Vagina (tissue), 2 donors: ENCODE data around the gene P2RY10. TPM values are rescaled to one million over a fixed set of nuclear protein-coding genes. Genes with fewer than 3 reads are reported as not detected.
"Not testable (repeated sequence)": the region's sequence is repeated elsewhere in the genome, so short reads cannot be mapped to it uniquely, and the experiment has no call there.

Experiments
- DNase-seq, 2 donors: peaks; one replicate each; pipeline ENCODE4 v3.0.0-alpha.2; 2017; ENCODE audit errors: extremely low spot score in 2 of 2
- H3K27ac ChIP-seq: fragments of 200-600 bp; sonication (generic); one replicate; pipeline ENCODE4 v1.5.1; 2019
- H3K27me3 ChIP-seq: fragments of 200-600 bp; sonication (generic); one replicate; pipeline ENCODE4 v1.5.1; 2019
- H3K36me3 ChIP-seq, 2 donors: fragments of 200-600 bp; sonication (generic); one replicate each; pipeline ENCODE4 v1.5.1; 2017 to 2019
- H3K4me1 ChIP-seq: fragments of 200-600 bp; sonication (generic); one replicate; pipeline ENCODE4 v1.5.1; 2019
- H3K4me3 ChIP-seq, 2 donors: fragments of 200-600 bp; sonication (generic); 1 replicate in 1 of 2; 2 replicates in 1 of 2; pipeline ENCODE4 v1.5.1; 2016 to 2019
- H3K9me3 ChIP-seq: fragments of 200-600 bp; sonication (generic); one replicate; pipeline ENCODE4 v1.5.1; 2019
- POLR2A ChIP-seq, 2 donors: fragments of 450-650 bp; IDR thresholded peaks; one replicate each; pipeline ENCODE4 v1.6.1; 2017; ENCODE audit warnings: antibody characterized with exemption in 2 of 2, mild to moderate bottlenecking in 2 of 2, moderate library complexity in 2 of 2
- POLR2AphosphoS5 ChIP-seq, 2 donors: sonication (generic); formaldehyde crosslinking; IDR thresholded peaks; one replicate each; pipeline ENCODE4 v1.9.0; 2017; ENCODE audit warnings: antibody characterized with exemption in 2 of 2, mild to moderate bottlenecking in 2 of 2, low read depth in 1 of 2; ENCODE audit not compliant: insufficient read depth in 1 of 2
- intact Hi-C: fragments of 100-400 bp; cut with DNase I; formaldehyde crosslinking; loops from one replicate; pipeline ENCODE4 v1.15.1; 2023
- microRNA-seq: library from miRNA; unstranded; fragments of <30 nt; microRNA quantifications from one replicate; pipeline ENCODE4, GENCODE V29; 2017; ENCODE audit warnings: borderline number of aligned reads, borderline replicate concordance
- total RNA-seq: library from RNA; depleted of rRNA; stranded (reverse); fragments of >200 nt; gene quantifications from one replicate; pipeline ENCODE4 v1.2.3, GENCODE V29; 2016
- TF ChIP-seq, protein P1 (sequence below), 3 experiments: fragments of 450-650 bp in 2 of 3; fragments of 200-600 bp in 1 of 3; sonication (generic) in 1 of 3; IDR thresholded peaks; one replicate each; pipeline ENCODE4 v1.5.1; 2017 to 2019; ENCODE audit warnings: antibody characterized with exemption in 3 of 3, mild to moderate bottlenecking in 2 of 3, moderate library complexity in 2 of 3

P2RY10 gene
- total RNA-seq, 1 donor from 2014 or later, result 0.98 TPM

DNA sequence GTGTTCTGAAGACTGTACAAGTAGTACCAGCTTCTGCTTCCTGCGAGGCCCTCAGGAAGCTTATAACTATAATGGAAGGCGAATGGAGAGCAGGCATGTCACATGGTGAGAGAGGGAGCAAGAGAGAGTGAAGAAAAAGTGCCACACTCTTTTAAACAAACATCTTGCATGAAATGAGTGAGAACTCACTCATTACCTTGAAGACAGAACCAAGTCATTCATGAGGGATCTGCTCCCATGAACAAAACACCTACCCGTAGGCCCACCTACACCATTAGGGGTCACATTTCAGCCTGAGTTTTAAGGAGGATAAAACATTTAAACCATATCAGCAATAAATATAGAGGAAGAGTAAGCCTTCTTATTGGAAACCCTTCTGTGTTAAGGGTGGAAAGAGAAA, 19.4 kb downstream of the P2RY10 start:
- Histone ChIP-seq H3K4me1 (no peaks in the 10 kb centered on the region), H3K27me3 (no peaks in the 10 kb centered on the region), H3K4me3 (no peak overlapping the region), H3K36me3 (no peaks in the 10 kb centered on the region), H3K27ac (no peak overlapping the region), H3K9me3 (no peaks in the 10 kb centered on the region)
- TF ChIP-seq POLR2A (IDR thresholded peaks at IDR 0.05), result no peak
- TF ChIP-seq, protein P1, sequence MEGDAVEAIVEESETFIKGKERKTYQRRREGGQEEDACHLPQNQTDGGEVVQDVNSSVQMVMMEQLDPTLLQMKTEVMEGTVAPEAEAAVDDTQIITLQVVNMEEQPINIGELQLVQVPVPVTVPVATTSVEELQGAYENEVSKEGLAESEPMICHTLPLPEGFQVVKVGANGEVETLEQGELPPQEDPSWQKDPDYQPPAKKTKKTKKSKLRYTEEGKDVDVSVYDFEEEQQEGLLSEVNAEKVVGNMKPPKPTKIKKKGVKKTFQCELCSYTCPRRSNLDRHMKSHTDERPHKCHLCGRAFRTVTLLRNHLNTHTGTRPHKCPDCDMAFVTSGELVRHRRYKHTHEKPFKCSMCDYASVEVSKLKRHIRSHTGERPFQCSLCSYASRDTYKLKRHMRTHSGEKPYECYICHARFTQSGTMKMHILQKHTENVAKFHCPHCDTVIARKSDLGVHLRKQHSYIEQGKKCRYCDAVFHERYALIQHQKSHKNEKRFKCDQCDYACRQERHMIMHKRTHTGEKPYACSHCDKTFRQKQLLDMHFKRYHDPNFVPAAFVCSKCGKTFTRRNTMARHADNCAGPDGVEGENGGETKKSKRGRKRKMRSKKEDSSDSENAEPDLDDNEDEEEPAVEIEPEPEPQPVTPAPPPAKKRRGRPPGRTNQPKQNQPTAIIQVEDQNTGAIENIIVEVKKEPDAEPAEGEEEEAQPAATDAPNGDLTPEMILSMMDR (IDR thresholded peaks at IDR 0.05), result no peak
- no peak for TF ChIP-seq POLR2AphosphoS5 (IDR thresholded peaks at IDR 0.05; ENCODE audit: insufficient read depth in 1 of 2, low read depth in 1 of 2)
- intact Hi-C loops, result no loop called here
- no peak for DNase-seq

DNA sequence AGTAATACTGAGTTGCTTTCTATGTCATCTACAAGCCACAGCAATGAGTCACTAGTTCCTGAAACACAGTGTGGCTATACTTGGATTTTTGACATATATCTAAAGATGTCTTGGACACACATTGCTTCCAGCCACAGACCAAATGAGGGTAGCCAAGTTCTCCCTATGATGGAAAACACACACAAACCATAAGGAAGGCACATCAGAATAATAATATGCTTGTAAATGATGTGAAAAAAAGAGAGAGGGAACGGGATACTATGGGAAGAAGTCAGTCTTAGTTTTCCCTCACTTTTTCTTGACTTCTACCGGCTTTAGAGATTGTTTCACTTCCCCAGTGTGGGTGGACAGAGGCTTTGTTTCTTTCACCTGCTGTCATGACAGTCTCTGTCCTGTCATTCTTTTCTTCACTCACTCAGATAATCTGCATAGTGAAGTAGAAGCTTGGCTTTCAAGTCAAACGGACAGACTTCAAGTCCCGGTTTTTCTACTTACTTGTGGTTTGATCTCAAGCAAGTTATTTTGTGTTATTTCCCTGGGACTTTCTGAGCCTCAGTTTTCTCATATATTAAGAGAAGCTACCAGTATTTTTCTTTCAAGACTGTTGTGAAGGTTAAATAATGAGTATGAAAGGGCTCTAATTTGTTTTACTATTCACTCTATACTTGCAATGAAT, 34.7 kb downstream of the P2RY10 start:
- Histone ChIP-seq H3K4me1 (no peaks in the 10 kb centered on the region), H3K4me3 (no peak overlapping the region), H3K27ac (no peak overlapping the region), H3K27me3 (no peaks in the 10 kb centered on the region), H3K36me3 (no peaks in the 10 kb centered on the region), H3K9me3 (no peaks in the 10 kb centered on the region)
- intact Hi-C loops, result loop anchor here (5.0 kb wide), 1 partner anchor 422 kb away; no protein-coding TSS in a partner anchor
- DNase-seq, result no peak
- no peak for TF ChIP-seq POLR2AphosphoS5 (IDR thresholded peaks at IDR 0.05; ENCODE audit: insufficient read depth in 1 of 2, low read depth in 1 of 2)

DNA sequence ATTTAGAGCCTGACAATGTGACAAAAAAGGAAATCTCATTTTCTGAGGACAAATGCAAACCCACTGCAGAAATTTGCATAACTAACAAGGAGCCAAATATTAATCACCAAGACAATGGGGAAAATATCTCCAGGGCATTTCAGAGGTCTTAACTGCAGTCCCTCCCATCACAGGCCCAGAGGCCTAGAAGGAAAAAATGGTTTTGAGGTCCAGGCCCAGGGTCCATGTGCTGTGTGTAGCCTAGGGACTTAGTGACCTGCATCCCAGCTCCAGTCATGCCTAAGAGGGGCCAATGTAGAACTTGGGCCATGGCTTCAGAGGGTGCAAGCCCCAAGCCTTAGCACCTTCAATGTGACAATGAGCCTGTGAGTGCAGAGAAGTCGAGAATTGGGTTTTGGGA, 44.2 kb downstream of the P2RY10 start:
- no peaks in the 10 kb centered on the region for H3K4me1 ChIP-seq
- no peaks in the 10 kb centered on the region for H3K9me3 ChIP-seq
- DNase-seq, result no peak
- no peak overlapping the region for H3K4me3 ChIP-seq
- H3K36me3 ChIP-seq, result no peaks in the 10 kb centered on the region
- H3K27me3 ChIP-seq, result no peaks in the 10 kb centered on the region
- no peak overlapping the region for H3K27ac ChIP-seq
- TF ChIP-seq, protein P1 (IDR thresholded peaks at IDR 0.05), result no peak
- no peak for TF ChIP-seq POLR2A (IDR thresholded peaks at IDR 0.05)
- TF ChIP-seq POLR2AphosphoS5 (IDR thresholded peaks at IDR 0.05; ENCODE audit: insufficient read depth in 1 of 2, low read depth in 1 of 2), result no peak
- intact Hi-C loops, result no loop called here

DNA sequence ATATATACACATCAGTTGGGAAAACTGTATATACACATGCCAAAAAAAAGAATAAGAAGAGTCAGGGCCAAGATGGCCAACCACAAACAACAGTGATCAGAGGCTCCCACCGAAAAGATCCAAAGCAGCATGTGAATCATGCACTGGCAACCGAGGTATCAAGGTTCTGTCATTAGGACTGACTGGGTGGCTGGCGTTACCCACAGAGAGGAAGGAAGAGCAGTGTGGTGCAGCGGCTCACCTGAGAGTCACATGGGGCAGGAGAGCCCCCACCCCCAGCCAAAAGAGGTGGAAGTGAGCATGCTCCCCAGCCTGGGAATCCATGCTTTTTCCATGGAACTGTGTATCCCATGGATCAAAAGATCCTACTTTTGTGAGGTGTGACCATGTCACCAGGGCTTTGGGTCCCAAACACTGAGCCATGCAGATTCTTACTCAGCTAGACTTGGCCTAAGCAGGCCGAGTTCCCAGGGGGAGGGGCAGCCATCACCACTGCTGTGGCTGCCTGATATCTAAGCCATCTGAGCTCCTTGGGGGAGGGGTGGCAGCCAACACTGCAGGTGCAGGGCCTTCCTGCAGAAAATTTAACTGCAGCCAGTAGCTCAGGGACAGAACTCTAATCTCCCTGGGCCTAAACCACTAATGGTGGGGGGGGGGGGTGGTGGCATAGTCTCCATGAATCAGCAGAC, 52.8 kb downstream of the P2RY10 start:
- Histone ChIP-seq H3K4me1 (no peaks in the 10 kb centered on the region), H3K27ac (no peak overlapping the region), H3K27me3 (no peaks in the 10 kb centered on the region), H3K36me3 (no peaks in the 10 kb centered on the region), H3K4me3 (no peak overlapping the region), H3K9me3 (no peaks in the 10 kb centered on the region)
- intact Hi-C loops, result no loop called here
- DNase-seq, result no peak
- no peak for TF ChIP-seq POLR2A (IDR thresholded peaks at IDR 0.05)
- no peak for TF ChIP-seq POLR2AphosphoS5 (IDR thresholded peaks at IDR 0.05; ENCODE audit: insufficient read depth in 1 of 2, low read depth in 1 of 2)
- TF ChIP-seq, protein P1 (IDR thresholded peaks at IDR 0.05), result no peak

DNA sequence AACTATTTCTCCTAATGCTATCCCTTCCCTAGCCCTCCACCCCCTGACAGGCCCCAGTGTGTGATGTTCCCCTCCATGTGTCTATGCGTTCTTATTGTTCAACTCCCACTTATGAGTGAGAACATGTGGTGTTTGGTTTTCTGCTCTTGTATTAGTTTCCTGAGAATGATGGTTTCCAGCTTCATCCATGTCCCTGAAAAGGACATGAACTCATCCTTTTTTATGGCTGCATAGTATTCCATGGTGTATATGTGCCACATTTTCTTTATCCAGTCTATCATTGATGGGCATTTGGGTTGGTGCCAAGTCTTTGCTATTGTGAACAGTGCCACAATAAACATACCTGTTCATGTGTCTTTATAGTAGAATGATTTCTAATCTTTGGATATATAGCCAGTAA, 62.3 kb downstream of the P2RY10 start:
- intact Hi-C loops, H3K4me3 ChIP-seq, H3K9me3 ChIP-seq, H3K27me3 ChIP-seq, DNase-seq, H3K27ac ChIP-seq, H3K36me3 ChIP-seq, H3K4me1 ChIP-seq: not testable (repeated sequence)

Small RNAs within 50 kb of the gene (microRNA-seq; reads per million reads assigned to microRNA genes)
- not detected for gene MIR4328

Other genes with a start within 250 kb of the P2RY10 start
- gene LPAR4, start 197.7 kb upstream of the P2RY10 start, total RNA-seq, result not detected
- gene GPR174, start 199.3 kb downstream of the P2RY10 start, total RNA-seq, result 2.5 TPM